ENCODE measurements around the gene EGFL7.

Gene EGFL7

GRCh38 chr9:136694163-136694871 lies 31.6 kb downstream of the EGFL7 start:
- Histone ChIP-seq H3K9ac (ENCODE audit: low read depth in 1 of 2, low read length in 2 of 2) (peak overlapping the region in 1 of 2 donors; percentile 61), H3K36me3 (ENCODE audit: control insufficient read depth in 1 of 2, insufficient read depth in 2 of 2, low read length in 2 of 2) (no peaks in the 10 kb centered on the region), H3K9me3 (ENCODE audit: control insufficient read depth in 1 of 2, low read length in 2 of 2) (no peaks in the 10 kb centered on the region), H3K27ac (ENCODE audit: low read depth, low read length) (peak overlapping the region; percentile 66), H3K27me3 (ENCODE audit: control insufficient read depth in 1 of 2, insufficient read depth in 2 of 2, low read length in 2 of 2) (no peaks in the 10 kb centered on the region), H3K4me1 (ENCODE audit: control insufficient read depth in 1 of 2, insufficient read depth in 2 of 2, low read length in 2 of 2) (peaks cover 40 to 54% of the 10 kb centered on the region in 2 donors), H3K4me3 (ENCODE audit: low read depth in 1 of 2, low read length in 2 of 2) (peak overlapping the region in 1 of 2 donors; percentile 29)

- no peaks in the 10 kb centered on the region for H3K36me3 ChIP-seq (ENCODE audit: control insufficient read depth in 1 of 2, insufficient read depth in 2 of 2, low read length in 2 of 2)
- peak overlapping the region; percentile 20 for H3K27ac ChIP-seq (ENCODE audit: low read depth, low read length)
- no peak overlapping the region for H3K4me3 ChIP-seq (ENCODE audit: low read depth in 1 of 2, low read length in 2 of 2)
- no peaks in the 10 kb centered on the region for H3K9me3 ChIP-seq (ENCODE audit: control insufficient read depth in 1 of 2, low read length in 2 of 2)
- H3K4me1 ChIP-seq (ENCODE audit: control insufficient read depth in 1 of 2, insufficient read depth in 2 of 2, low read length in 2 of 2): peaks cover 39 to 52% of the 10 kb centered on the region in 2 donors
- H3K9ac ChIP-seq (ENCODE audit: low read depth in 1 of 2, low read length in 2 of 2): no peak overlapping the region
- no peaks in the 10 kb centered on the region for H3K27me3 ChIP-seq (ENCODE audit: control insufficient read depth in 1 of 2, insufficient read depth in 2 of 2, low read length in 2 of 2)
These were observed 32.1 kb downstream of the EGFL7 start for GRCh38 chr9:136694872-136695247.

DNA sequence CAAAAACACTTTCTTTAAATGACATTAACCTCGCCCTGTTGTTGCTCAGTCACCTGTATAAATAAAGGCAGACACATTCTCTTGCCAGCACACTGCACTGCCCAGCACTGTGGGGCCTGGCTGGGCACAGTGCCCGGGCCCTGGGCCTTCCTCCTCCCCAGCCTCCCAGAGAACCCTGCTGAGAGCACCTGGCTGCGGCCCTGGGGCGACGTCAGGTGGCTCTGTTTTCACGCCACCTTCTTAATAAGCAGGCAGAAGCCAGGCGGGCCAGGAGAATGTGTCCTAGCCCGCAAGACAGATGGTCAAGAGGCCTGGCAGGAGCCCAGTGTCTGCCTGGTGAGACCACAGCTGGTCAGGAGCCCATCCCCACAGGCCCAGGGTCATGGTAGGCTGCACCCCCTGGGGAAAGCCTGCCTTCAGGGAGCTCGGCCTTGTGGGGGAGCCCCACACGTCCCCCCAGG lies 32.7 kb downstream of the EGFL7 start:
- Histone ChIP-seq H3K9me3 (ENCODE audit: control insufficient read depth in 1 of 2, low read length in 2 of 2) (no peaks in the 10 kb centered on the region), H3K27me3 (ENCODE audit: control insufficient read depth in 1 of 2, insufficient read depth in 2 of 2, low read length in 2 of 2) (peaks cover 0 to 4% of the 10 kb centered on the region in 2 donors), H3K27ac (ENCODE audit: low read depth, low read length) (peak overlapping the region; percentile 88), H3K36me3 (ENCODE audit: control insufficient read depth in 1 of 2, insufficient read depth in 2 of 2, low read length in 2 of 2) (no peaks in the 10 kb centered on the region), H3K9ac (ENCODE audit: low read depth in 1 of 2, low read length in 2 of 2) (peak overlapping the region; percentile 10 to 38), H3K4me3 (ENCODE audit: low read depth in 1 of 2, low read length in 2 of 2) (no peak overlapping the region), H3K4me1 (ENCODE audit: control insufficient read depth in 1 of 2, insufficient read depth in 2 of 2, low read length in 2 of 2) (peaks cover 39 to 54% of the 10 kb centered on the region in 2 donors)

DNA sequence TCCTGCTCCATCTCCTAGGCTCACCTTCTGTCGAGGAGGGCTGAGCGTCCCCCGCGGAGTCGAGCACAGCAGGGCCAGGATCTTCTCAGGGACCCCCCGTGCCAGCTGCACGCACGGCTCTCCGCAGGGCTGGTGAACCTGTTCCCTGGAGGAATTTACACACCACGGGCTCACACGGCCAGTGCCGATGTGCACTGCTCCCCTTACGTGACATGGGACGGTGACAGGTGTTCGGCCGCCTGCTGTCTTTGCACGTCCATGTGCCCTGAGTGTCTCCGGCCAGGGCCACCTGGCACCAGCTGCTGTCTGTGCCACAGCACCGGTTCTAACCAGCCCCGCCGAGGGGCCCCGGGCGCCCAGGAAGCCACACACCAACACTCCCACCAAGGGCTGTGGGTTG lies 33.2 kb downstream of the EGFL7 start:
- Histone ChIP-seq H3K4me1 (ENCODE audit: control insufficient read depth in 1 of 2, insufficient read depth in 2 of 2, low read length in 2 of 2) (peaks cover 39 to 59% of the 10 kb centered on the region in 2 donors), H3K4me3 (ENCODE audit: low read depth in 1 of 2, low read length in 2 of 2) (no peak overlapping the region), H3K27me3 (ENCODE audit: control insufficient read depth in 1 of 2, insufficient read depth in 2 of 2, low read length in 2 of 2) (peaks cover 2 to 5% of the 10 kb centered on the region in 2 donors), H3K36me3 (ENCODE audit: control insufficient read depth in 1 of 2, insufficient read depth in 2 of 2, low read length in 2 of 2) (no peaks in the 10 kb centered on the region), H3K27ac (ENCODE audit: low read depth, low read length) (peak overlapping the region; percentile 88), H3K9ac (ENCODE audit: low read depth in 1 of 2, low read length in 2 of 2) (peak overlapping the region; percentile 10 to 38), H3K9me3 (ENCODE audit: control insufficient read depth in 1 of 2, low read length in 2 of 2) (no peaks in the 10 kb centered on the region)

GRCh38 chr9:136696502-136696901 lies 33.8 kb downstream of the EGFL7 start:
- Histone ChIP-seq H3K4me1 (ENCODE audit: control insufficient read depth in 1 of 2, insufficient read depth in 2 of 2, low read length in 2 of 2) (peaks cover 39 to 64% of the 10 kb centered on the region in 2 donors), H3K4me3 (ENCODE audit: low read depth in 1 of 2, low read length in 2 of 2) (no peak overlapping the region), H3K36me3 (ENCODE audit: control insufficient read depth in 1 of 2, insufficient read depth in 2 of 2, low read length in 2 of 2) (no peaks in the 10 kb centered on the region), H3K27me3 (ENCODE audit: control insufficient read depth in 1 of 2, insufficient read depth in 2 of 2, low read length in 2 of 2) (peaks cover 7% of the 10 kb centered on the region in 2 donors), H3K9ac (ENCODE audit: low read depth in 1 of 2, low read length in 2 of 2) (peak overlapping the region; percentile 10 to 38), H3K27ac (ENCODE audit: low read depth, low read length) (peak overlapping the region; percentile 88), H3K9me3 (ENCODE audit: control insufficient read depth in 1 of 2, low read length in 2 of 2) (no peaks in the 10 kb centered on the region)

GRCh38 chr9:136697146-136697820 lies 34.6 kb downstream of the EGFL7 start:
- H3K4me3 ChIP-seq (ENCODE audit: low read depth in 1 of 2, low read length in 2 of 2): peak overlapping the region; percentile 57 to 58
- H3K9me3 ChIP-seq (ENCODE audit: control insufficient read depth in 1 of 2, low read length in 2 of 2): no peaks in the 10 kb centered on the region
- peak overlapping the region; percentile 54 to 63 for H3K9ac ChIP-seq (ENCODE audit: low read depth in 1 of 2, low read length in 2 of 2)
- H3K27ac ChIP-seq (ENCODE audit: low read depth, low read length): peak overlapping the region; percentile 77
- H3K4me1 ChIP-seq (ENCODE audit: control insufficient read depth in 1 of 2, insufficient read depth in 2 of 2, low read length in 2 of 2): peaks cover 39 to 66% of the 10 kb centered on the region in 2 donors
- peaks cover 10% of the 10 kb centered on the region in 2 donors for H3K27me3 ChIP-seq (ENCODE audit: control insufficient read depth in 1 of 2, insufficient read depth in 2 of 2, low read length in 2 of 2)
- H3K36me3 ChIP-seq (ENCODE audit: control insufficient read depth in 1 of 2, insufficient read depth in 2 of 2, low read length in 2 of 2): no peaks in the 10 kb centered on the region

DNA sequence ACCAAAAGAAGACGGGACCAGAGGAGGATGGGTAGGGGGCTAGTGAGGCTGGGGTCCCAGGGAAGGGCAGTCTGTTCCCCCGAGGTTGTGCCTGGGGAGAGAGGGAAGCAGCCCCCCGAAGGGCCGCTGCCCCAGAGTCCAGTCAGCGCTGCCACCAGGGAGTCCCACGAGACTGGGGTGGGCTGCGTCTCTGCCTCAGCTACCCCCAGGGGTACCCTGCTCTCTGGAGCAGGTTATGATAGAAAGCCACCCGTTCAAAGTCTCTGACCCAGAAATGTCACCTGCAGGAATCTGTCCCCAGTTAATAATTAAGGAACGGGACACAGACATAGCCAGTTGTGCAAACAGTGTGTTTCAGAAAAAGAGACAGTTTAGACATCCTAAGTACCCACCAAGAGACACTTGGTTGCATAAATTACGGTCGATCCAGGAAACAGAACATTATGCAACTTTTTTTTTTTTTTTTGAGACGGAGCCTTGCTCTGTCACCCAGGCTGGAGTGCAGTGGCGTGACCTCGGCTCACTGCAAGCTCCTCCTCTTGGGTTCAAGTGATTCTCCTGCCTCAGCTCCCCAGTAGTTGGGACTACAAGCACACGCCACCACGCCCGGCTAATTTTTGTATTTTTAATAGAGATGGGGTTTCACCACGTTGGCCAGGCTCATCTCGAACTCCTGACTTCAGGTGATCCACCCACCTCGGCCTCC lies 35.3 kb downstream of the EGFL7 start:
- Histone ChIP-seq H3K4me1 (ENCODE audit: control insufficient read depth in 1 of 2, insufficient read depth in 2 of 2, low read length in 2 of 2) (peaks cover 33 to 59% of the 10 kb centered on the region in 2 donors), H3K27ac (ENCODE audit: low read depth, low read length) (peak overlapping the region; percentile 50), H3K36me3 (ENCODE audit: control insufficient read depth in 1 of 2, insufficient read depth in 2 of 2, low read length in 2 of 2) (no peaks in the 10 kb centered on the region), H3K9ac (ENCODE audit: low read depth in 1 of 2, low read length in 2 of 2) (peak overlapping the region; percentile 54 to 63), H3K27me3 (ENCODE audit: control insufficient read depth in 1 of 2, insufficient read depth in 2 of 2, low read length in 2 of 2) (peaks cover 10% of the 10 kb centered on the region in 2 donors), H3K4me3 (ENCODE audit: low read depth in 1 of 2, low read length in 2 of 2) (peak overlapping the region; percentile 57 to 58), H3K9me3 (ENCODE audit: control insufficient read depth in 1 of 2, low read length in 2 of 2) (no peaks in the 10 kb centered on the region)

GRCh38 chr9:136698635-136699246 lies 36.0 kb downstream of the EGFL7 start:
- H3K27ac ChIP-seq (ENCODE audit: low read depth, low read length): no peak overlapping the region
- no peaks in the 10 kb centered on the region for H3K9me3 ChIP-seq (ENCODE audit: control insufficient read depth in 1 of 2, low read length in 2 of 2)
- H3K27me3 ChIP-seq (ENCODE audit: control insufficient read depth in 1 of 2, insufficient read depth in 2 of 2, low read length in 2 of 2): peaks cover 10% of the 10 kb centered on the region in 2 donors
- no peak overlapping the region for H3K9ac ChIP-seq (ENCODE audit: low read depth in 1 of 2, low read length in 2 of 2)
- no peak overlapping the region for H3K4me3 ChIP-seq (ENCODE audit: low read depth in 1 of 2, low read length in 2 of 2)
- H3K4me1 ChIP-seq (ENCODE audit: control insufficient read depth in 1 of 2, insufficient read depth in 2 of 2, low read length in 2 of 2): peaks cover 27 to 56% of the 10 kb centered on the region in 2 donors
- H3K36me3 ChIP-seq (ENCODE audit: control insufficient read depth in 1 of 2, insufficient read depth in 2 of 2, low read length in 2 of 2): no peaks in the 10 kb centered on the region

DNA sequence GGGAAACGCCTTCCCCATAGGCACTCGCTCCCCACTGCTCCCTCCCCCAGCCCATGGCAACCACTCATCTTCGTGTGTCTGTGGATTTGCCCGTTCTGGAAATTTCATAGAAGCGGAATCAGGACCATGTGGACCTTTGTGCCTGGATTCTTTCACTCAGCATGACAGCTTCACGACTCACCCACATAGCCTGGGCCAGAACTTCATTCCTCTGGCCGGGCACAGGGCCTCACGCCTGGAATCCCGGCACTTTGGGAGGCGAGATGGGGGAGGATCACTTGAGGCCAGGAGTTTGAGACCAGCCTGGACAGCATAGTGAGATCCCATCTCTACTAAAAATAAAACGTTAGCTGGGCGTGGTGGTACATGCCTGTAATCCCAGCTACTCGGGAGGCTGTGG lies 37.6 kb downstream of the EGFL7 start:
- no peak overlapping the region for H3K4me3 ChIP-seq (ENCODE audit: low read depth in 1 of 2, low read length in 2 of 2)
- no peaks in the 10 kb centered on the region for H3K36me3 ChIP-seq (ENCODE audit: control insufficient read depth in 1 of 2, insufficient read depth in 2 of 2, low read length in 2 of 2)
- H3K9me3 ChIP-seq (ENCODE audit: control insufficient read depth in 1 of 2, low read length in 2 of 2): no peaks in the 10 kb centered on the region
- peaks cover 27 to 52% of the 10 kb centered on the region in 2 donors for H3K4me1 ChIP-seq (ENCODE audit: control insufficient read depth in 1 of 2, insufficient read depth in 2 of 2, low read length in 2 of 2)
- peaks cover 10% of the 10 kb centered on the region in 2 donors for H3K27me3 ChIP-seq (ENCODE audit: control insufficient read depth in 1 of 2, insufficient read depth in 2 of 2, low read length in 2 of 2)
- H3K9ac ChIP-seq (ENCODE audit: low read depth in 1 of 2, low read length in 2 of 2): no peak overlapping the region
- H3K27ac ChIP-seq (ENCODE audit: low read depth, low read length): no peak overlapping the region
